ENCODE results near the gene SAA4. TPM values are rescaled to one million over a fixed set of nuclear protein-coding genes. Genes with fewer than 3 reads are reported as not detected.

The SAA4 gene
- total and polyA plus RNA-seq, 2 of the 8 experiments (the other 6 are each of a cell fraction or from before 2014, with no cell fraction given), result not detected

DNA sequence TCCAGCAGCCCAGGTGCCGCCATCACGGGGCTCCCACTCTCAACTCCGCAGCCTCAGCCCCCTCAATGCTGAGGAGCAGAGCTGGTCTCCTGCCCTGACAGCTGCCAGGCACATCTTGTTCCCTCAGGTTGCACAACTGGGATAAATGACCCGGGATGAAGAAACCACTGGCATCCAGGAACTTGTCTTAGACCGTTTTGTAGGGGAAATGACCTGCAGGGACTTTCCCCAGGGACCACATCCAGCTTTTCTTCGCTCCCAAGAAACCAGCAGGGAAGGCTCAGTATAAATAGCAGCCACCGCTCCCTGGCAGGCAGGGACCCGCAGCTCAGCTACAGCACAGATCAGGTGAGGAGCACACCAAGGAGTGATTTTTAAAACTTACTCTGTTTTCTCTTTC, 29.3 kb upstream of the SAA4 start, which contains the start of gene SAA1:
Gene SAA1 (plus strand): TSS at position 316 of the 400 bp plus-strand sequence. CDS start 624 bp downstream, outside the sequence.
- ChIA-PET CTCF (ENCODE audit: partially characterized antibody) (interaction anchor here (1.2 to 1.5 kb wide), 3 partner anchors 22 to 151 kb away, joined by 3 to 9 read pairs (median 7); no protein-coding TSS in a partner anchor), POLR2A (ENCODE audit: partially characterized antibody) (interaction anchor here (0.8 kb wide), 1 partner anchor 129 kb away, joined by 3 read pairs; no protein-coding TSS in a partner anchor)
- H3K27me3 ChIP-seq (replicated peaks in 1 of 4; ENCODE audit: control insufficient read depth in 3 of 4, extremely low read depth in 1 of 4, insufficient read depth in 3 of 4, low read length in 3 of 4), result no peaks in the 10 kb centered on the region
- 88% methylated on average over 8 of the region's 8 CpGs; no CpG with 5 or more reads in 1 of the 2 experiments for WGBS, 2 experiments (ENCODE audit: extremely low coverage in 1 of 2, insufficient coverage in 1 of 2, insufficient read length in 1 of 2, insufficient replicate concordance in 2 of 2, low coverage in 1 of 2, low lambda C conversion rate in 2 of 2, missing lambda C conversion rate in 1 of 2)
- no peaks in the 10 kb centered on the region for H4K20me1 ChIP-seq (replicated peaks in 1 of 2; ENCODE audit: control insufficient read depth in 1 of 2, insufficient read depth in 2 of 2, low read length in 2 of 2)
- DNase-seq (ENCODE audit: low read depth in 1 of 2, low spot score in 2 of 2) (no peak), FAIRE-seq (no peak)
- no peak within 1 kb of the TSS for H3K18ac ChIP-seq (ENCODE audit: extremely low read depth, low read length)
- no peak within 1 kb of the TSS for H2BK20ac ChIP-seq (ENCODE audit: low read length)
- no peak within 1 kb of the TSS for H2BK120ac ChIP-seq (replicated peaks; ENCODE audit: low read depth, low read length)
- no peak within 1 kb of the TSS for H3K4ac ChIP-seq (replicated peaks; ENCODE audit: insufficient read length, low read depth, low read length)
- no peaks in the 10 kb centered on the region for H3K79me1 ChIP-seq (ENCODE audit: low read depth, low read length)
- H3K23ac ChIP-seq (ENCODE audit: insufficient read length), result no peak within 1 kb of the TSS
- H3K79me2 ChIP-seq (ENCODE audit: control insufficient read depth in 1 of 2, insufficient read depth in 2 of 2, low read length in 2 of 2), result no peaks in the 10 kb centered on the region
- H3K9me3 ChIP-seq (ENCODE audit: insufficient read depth in 2 of 2, low read depth in 1 of 2, low read length in 1 of 2), result no peaks in the 10 kb centered on the region; a peak in 1 of 4 replicates
- H3K27ac ChIP-seq (ENCODE audit: low read depth, low read length), result no peak within 1 kb of the TSS
- no peak within 1 kb of the TSS for H4K5ac ChIP-seq (ENCODE audit: insufficient read length, low read depth, low read length)
- no peaks in the 10 kb centered on the region for H3K36me3 ChIP-seq (ENCODE audit: control insufficient read depth in 2 of 4, insufficient read depth in 4 of 4, low read length in 3 of 4)
- no peak within 1 kb of the TSS for H2AK5ac ChIP-seq (ENCODE audit: low read depth, low read length)
- H4K8ac ChIP-seq (ENCODE audit: extremely low read depth, insufficient read depth, low read length), result no peak within 1 kb of the TSS
- peaks cover 0 to 3% (median under 1%) of the 10 kb centered on the region in 4 experiments; a peak in 2 of 7 replicates for H3K4me1 ChIP-seq (replicated peaks in 1 of 4; ENCODE audit: control insufficient read depth in 3 of 4, insufficient read depth in 4 of 4, low read length in 3 of 4)
- no peak within 1 kb of the TSS for H3K9ac ChIP-seq (replicated peaks in 1 of 4; ENCODE audit: extremely low read depth in 1 of 4, low read depth in 3 of 4, low read length in 3 of 4)
- no peak within 1 kb of the TSS for H3K4me2 ChIP-seq (ENCODE audit: insufficient read depth in 1 of 2, low read depth in 2 of 2, low read length in 2 of 2)
- H2BK15ac ChIP-seq (ENCODE audit: low read length), result no peak within 1 kb of the TSS
- H2BK12ac ChIP-seq (ENCODE audit: low read depth, low read length), result 0 out of 2 replicates have a peak within 1 kb of the TSS, but pooled peaks have one; percentile 17
- no peak within 1 kb of the TSS for H4K91ac ChIP-seq (replicated peaks; ENCODE audit: insufficient read length, low read length)
- H3K56ac ChIP-seq (replicated peaks; ENCODE audit: insufficient read length, low read depth, low read length), result no peak within 1 kb of the TSS
- H2BK5ac ChIP-seq (ENCODE audit: low read depth, low read length), result no peak within 1 kb of the TSS
- no peaks in the 10 kb centered on the region; the same call in 1 of the 2 replicates for H3K23me2 ChIP-seq (ENCODE audit: low read depth, low read length)
- no peak within 1 kb of the TSS for H2AFZ ChIP-seq (ENCODE audit: low read length)
- no peak within 1 kb of the TSS for H3K4me3 ChIP-seq (ENCODE audit: extremely low read depth in 1 of 4, insufficient read depth in 2 of 4, low read depth in 3 of 4, low read length in 4 of 4)
- no peak within 1 kb of the TSS for H3K14ac ChIP-seq (ENCODE audit: insufficient read length)
